ENCODE measurements around the gene DTNA.

DTNA gene

GRCh38 chr18:34787931-34788532 is 77.9 kb downstream of the DTNA start:
- in situ Hi-C loops (cut with HindIII; ENCODE audit: low sequenced_read_pairs) = no loop called here
- peak; percentile 70 for DNase-seq (ENCODE audit: low read depth)
- no peak overlapping the region for H3K4me3 ChIP-seq (ENCODE audit: low read depth, low read length)
- TF ChIP-seq CTCF (IDR thresholded peaks at IDR 0.05; ENCODE audit: low read depth, low read length, missing control alignments) = peak; percentile 53

- no peak overlapping the region for H3K4me3 ChIP-seq (ENCODE audit: low read depth, low read length)
- DNase-seq (ENCODE audit: low read depth) = no peak
- TF ChIP-seq CTCF (IDR thresholded peaks at IDR 0.05; ENCODE audit: low read depth, low read length, missing control alignments) = no peak
- in situ Hi-C loops (cut with HindIII; ENCODE audit: low sequenced_read_pairs) = no loop called here
These were observed 79.8 kb downstream of the DTNA start for GRCh38 chr18:34789768-34790344.

GRCh38 chr18:34794348-34794747 is 84.2 kb downstream of the DTNA start:
- H3K4me3 ChIP-seq (ENCODE audit: low read depth, low read length) = no peak overlapping the region
- no peak for TF ChIP-seq CTCF (IDR thresholded peaks at IDR 0.05; ENCODE audit: low read depth, low read length, missing control alignments)
- in situ Hi-C loops (cut with HindIII; ENCODE audit: low sequenced_read_pairs) = no loop called here
- no peak for DNase-seq (ENCODE audit: low read depth)

GRCh38 chr18:34795070-34795732 is 85.1 kb downstream of the DTNA start:
- no peak for TF ChIP-seq CTCF (IDR thresholded peaks at IDR 0.05; ENCODE audit: low read depth, low read length, missing control alignments)
- H3K4me3 ChIP-seq (ENCODE audit: low read depth, low read length) = no peak overlapping the region
- no peak for DNase-seq (ENCODE audit: low read depth)
- in situ Hi-C loops (cut with HindIII; ENCODE audit: low sequenced_read_pairs) = no loop called here

GRCh38 chr18:34796035-34796657 is 86.0 kb downstream of the DTNA start:
- H3K4me3 ChIP-seq (ENCODE audit: low read depth, low read length) = no peak overlapping the region
- no peak for DNase-seq (ENCODE audit: low read depth)
- in situ Hi-C loops (cut with HindIII; ENCODE audit: low sequenced_read_pairs) = no loop called here
- TF ChIP-seq CTCF (IDR thresholded peaks at IDR 0.05; ENCODE audit: low read depth, low read length, missing control alignments) = no peak

- in situ Hi-C loops (cut with HindIII; ENCODE audit: low sequenced_read_pairs) = no loop called here
- no peak for TF ChIP-seq CTCF (IDR thresholded peaks at IDR 0.05; ENCODE audit: low read depth, low read length, missing control alignments)
- no peak for DNase-seq (ENCODE audit: low read depth)
These were observed 89.2 kb downstream of the DTNA start for GRCh38 chr18:34799291-34799690.

More at GRCh38 chr18:34799291-34799690, 89.2 kb downstream of the DTNA start:
- no peak overlapping the region for H3K4me3 ChIP-seq (ENCODE audit: low read depth, low read length)
